ENCODE measurements around the gene IL19.
"Not testable (repeated sequence)": the region's sequence is repeated elsewhere in the genome, so short reads cannot be mapped to it uniquely, and the experiment has no call there.

Gene IL19

DNA sequence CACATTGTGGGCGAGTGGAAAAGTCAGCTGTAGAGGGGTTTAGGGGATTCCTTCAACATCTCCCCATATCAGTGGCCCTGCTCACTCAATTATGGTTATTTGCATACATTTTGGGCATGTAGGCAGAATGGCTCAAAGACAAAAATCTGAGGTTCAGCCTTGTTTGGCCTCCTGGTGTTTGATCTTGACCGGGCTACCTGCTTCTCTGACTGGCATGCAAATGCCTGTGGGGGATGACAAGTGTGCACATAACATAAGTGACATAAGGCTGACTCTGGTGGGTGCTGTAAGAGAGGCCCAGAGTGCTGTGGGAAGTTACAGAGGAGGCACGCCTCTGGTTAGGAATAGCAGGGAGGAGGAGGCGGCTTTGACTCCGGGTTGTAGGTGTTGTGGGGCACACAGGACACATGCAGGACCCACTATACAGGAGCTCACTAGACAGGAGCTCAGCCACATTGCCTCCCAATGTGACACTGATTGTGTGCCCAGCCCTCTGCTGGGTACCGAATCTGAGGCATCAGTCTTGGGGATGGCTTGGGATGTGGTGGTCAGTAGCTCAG, 29.4 kb upstream of the IL19 start:
- no peak for DNase-seq

- DNase-seq = no peak
These were observed 27.7 kb upstream of the IL19 start for GRCh38 chr1:206742719-206743383.

DNA sequence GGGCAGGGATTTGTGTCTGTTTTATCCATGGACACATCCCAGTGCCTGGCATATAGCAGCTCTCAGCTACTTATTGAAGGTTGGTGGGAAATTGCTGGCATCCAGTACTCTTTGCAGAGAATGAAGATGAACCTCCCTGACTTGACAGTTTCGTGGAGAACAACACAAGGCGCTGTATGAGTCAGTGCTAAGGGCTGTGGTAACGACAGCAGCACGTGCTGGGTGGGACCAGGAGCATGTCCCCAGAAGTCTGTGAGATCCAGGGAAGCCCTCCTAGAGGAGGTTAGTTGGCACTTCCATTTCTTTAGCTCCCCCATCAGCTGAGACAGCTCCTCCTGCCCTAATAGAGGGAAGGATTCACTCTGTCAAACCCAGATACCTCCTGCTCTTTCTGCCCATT, 25.9 kb upstream of the IL19 start:
- no peak for DNase-seq

GRCh38 chr1:206745301-206745700, 25.3 kb upstream of the IL19 start:
- no peak for DNase-seq

- no peak for DNase-seq
These were observed 22.1 kb upstream of the IL19 start for GRCh38 chr1:206748348-206749030.

DNA sequence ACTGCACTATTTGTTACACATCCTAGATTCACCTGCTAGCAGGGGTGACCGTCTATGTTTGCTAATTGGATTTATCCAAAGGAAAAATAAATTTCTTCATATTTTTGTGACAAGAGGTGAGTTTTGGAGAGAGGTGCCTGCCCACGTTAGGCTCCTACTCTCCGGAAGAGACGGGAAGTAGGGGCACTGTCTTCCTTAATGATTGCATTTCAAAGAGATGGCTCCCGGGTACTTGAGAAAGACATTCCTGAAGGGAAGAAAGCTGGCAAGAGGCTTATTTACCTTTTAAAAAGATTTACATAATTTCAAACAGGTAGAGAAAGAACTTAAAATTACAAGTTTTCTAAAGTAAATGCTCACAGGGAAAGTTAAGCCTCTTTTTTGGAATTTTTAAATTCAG, 18.7 kb upstream of the IL19 start:
- DNase-seq = no peak

- no peak for DNase-seq
These were observed 18.1 kb upstream of the IL19 start for GRCh38 chr1:206752481-206752880.

- no peak for DNase-seq
These were observed 17.4 kb upstream of the IL19 start for GRCh38 chr1:206753141-206753540.

- DNase-seq = no peak
These were observed 16.6 kb upstream of the IL19 start for GRCh38 chr1:206754011-206754410.

DNA sequence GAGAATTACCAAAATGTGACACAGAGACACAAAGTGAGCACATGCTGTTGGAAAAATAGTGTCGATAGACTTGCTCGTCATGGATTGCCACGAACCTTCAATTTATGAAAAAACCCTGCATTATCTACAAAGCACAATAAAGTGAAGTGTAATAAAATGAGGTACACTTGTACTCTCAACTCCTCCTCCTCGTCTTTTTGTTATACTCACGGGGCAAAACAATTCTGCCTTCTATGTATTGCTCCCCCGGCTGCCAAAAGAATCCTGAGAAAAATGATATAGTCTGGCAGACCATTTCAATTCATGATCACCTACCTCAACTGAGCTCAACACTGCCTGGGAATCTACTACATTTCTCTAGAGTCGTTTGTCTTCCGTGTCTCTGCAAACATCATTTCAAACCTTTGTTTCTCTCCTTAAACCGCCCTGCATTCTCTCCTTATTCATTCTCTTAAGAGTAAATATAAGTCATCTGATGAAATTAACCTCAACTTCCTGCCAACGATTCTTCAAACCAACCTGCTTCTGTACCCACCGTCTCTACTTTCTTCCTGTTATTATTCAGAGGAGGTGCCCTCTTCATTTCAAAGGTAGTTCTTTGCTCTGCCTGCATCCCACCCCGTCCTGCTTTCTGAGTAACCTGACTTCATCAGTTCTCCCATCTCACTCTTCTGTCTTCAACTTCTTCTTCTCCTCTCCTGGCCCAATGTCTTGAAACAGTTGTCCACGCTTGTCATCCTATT, 12.9 kb upstream of the IL19 start:
- no peak for DNase-seq

DNA sequence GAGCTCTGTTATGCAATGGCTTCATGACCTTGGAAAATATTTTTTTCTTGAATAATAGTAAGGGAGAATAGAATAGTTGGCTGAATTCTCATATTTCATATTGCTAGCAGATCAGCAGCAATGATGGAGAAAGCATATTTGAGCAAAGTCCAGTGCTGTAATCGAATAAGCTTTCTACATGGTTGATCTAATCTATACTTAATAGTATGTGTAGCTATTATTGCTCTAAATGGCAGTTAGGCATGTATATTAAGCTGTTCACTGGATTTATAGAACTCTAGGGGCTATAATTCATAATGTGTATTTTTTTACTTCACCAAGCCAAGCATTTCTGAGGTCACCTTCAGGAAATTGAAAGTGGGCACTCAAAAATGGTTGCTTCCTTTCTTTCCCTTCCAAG, 10.0 kb upstream of the IL19 start:
- DNase-seq = no peak

GRCh38 chr1:206761159-206761768, 9.3 kb upstream of the IL19 start:
- DNase-seq = no peak

DNA sequence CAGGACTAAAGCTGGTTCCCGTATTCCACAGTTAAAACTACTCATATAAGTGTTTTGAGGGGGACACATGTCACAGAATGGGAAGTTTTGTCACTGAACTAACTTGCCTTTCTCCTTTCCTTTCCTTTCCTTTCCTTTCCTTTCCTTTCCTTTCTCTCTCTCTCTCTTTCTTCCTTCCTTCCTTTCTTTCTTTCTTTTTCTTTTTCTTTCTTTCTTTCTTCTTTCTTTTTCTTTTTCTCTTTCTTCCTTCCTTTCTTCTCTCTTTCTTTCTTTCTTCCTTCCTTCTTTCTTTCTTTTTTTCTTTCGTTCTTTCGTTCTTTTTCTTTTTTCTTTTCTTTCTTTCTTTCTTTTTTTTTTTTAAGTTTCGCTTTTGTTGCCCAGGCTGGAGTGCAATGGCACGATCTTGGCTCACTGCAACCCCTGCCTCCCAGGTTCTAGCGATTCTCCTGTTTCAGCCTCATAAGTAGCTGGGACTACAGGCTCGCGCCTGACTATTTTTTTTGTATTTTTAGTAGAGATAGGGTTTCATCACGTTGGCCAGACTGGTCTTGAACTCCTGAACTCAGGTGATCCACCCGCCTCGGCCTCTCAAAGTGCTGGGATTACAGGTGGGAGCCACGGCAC, 7.7 kb upstream of the IL19 start:
- not testable (repeated sequence) for DNase-seq

DNA sequence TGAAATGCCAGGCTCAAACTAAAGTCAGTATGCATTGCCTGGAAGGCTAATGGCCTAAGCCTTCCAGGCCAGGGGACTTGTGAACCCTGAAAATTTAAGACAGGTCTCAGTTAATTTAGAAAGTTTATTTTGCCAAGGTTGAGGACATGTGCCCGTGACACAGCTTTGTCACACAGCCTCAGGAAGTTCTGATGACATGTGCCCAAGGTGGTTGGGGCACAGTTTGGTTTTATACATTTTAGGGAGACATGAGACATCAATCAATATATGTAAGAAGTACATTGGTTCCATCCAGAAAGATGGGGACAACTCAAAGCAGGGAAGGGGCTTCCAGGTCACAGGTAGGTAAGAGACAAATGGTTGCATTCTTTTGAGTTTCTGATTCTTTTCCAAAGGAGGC, 4.8 kb upstream of the IL19 start:
- DNase-seq = not testable (repeated sequence)

GRCh38 chr1:206766251-206766856, 4.2 kb upstream of the IL19 start:
- DNase-seq = no peak

GRCh38 chr1:206768472-206769303, 1.9 kb upstream of the IL19 start:
- no peak for DNase-seq

- DNase-seq = no peak
These were observed 1.3 kb upstream of the IL19 start for GRCh38 chr1:206769304-206769731.

DNA sequence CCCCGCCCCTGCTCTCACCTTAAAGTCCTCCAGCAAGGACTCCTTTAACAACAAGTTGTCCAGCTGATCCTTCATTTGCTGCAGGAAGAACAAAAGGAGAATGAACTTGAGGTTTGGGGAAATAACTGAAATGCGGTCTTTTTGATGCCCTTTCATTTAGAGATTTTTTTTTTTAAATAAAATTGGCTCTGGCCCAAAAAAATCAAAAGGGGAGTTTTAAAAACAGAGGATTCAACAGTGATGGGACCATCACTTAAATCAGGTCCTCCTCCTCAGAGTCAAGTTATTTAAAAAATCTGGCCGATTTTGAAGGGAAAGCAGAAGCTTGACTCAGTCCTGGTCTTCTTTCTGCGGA, 742 bp downstream of the IL19 start:
- DNase-seq = no peak

- DNase-seq = no peak
These were observed 1.8 kb downstream of the IL19 start, which contains the start of gene IL10 for GRCh38 chr1:206772243-206772937. TSS of gene IL10 (minus strand) at chr1:206772494. CDS start at chr1:206772435, 59 bp downstream.

DNA sequence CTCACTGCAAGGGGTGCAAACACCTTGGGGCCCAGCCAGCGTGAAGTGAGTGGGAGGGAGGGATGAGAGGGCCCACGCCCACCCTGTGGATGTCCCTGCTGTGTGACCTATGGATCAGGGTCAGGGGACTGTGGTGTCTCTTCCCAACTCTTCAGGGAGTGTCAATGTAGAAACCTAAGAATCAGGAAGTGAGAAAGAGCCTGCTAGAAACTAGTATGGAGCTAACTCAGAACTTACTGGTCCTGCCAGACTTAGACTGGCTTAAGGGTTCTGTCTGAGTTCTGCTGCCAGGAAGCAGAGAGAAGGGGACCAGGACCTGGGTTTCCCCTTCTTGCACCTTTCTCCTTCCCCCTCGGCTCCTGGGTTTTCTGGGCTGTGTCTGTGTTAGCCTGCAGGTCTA, 3.5 kb downstream of the IL19 start:
- DNase-seq = no peak

- no peak for DNase-seq
These were observed 5.7 kb downstream of the IL19 start for GRCh38 chr1:206776229-206776628.
